NCI-H2081 treated with DMSO at 0.1 percent for 48 hours (cell line): Measurements from ENCODE around the gene HNRNPR.

Experiments
- DNase-seq: peaks from one replicate; lab custom pipeline; 2025; lab: John Stamatoyannopoulos, UW

Gene HNRNPR

GRCh38 chr1:23368562-23369334 lies 24.7 kb upstream of the HNRNPR start:
- DNase-seq = peak; percentile 51

- peak; percentile 98 for DNase-seq
Measured at GRCh38 chr1:23367791-23368561, 23.9 kb upstream of the HNRNPR start.

- DNase-seq = no peak
Measured at GRCh38 chr1:23367451-23367790, 23.3 kb upstream of the HNRNPR start.

- no peak for DNase-seq
Measured at GRCh38 chr1:23366598-23366997, 22.5 kb upstream of the HNRNPR start.

GRCh38 chr1:23366146-23366545 lies 22.1 kb upstream of the HNRNPR start:
- no peak for DNase-seq

- DNase-seq = no peak
Measured at GRCh38 chr1:23362218-23362713, 18.2 kb upstream of the HNRNPR start.

GRCh38 chr1:23358310-23358875 lies 14.3 kb upstream of the HNRNPR start:
- DNase-seq = no peak

- DNase-seq = no peak
Measured at GRCh38 chr1:23357138-23357908, 13.2 kb upstream of the HNRNPR start.

GRCh38 chr1:23356471-23357137 lies 12.5 kb upstream of the HNRNPR start:
- DNase-seq = no peak

- DNase-seq = no peak
Measured at GRCh38 chr1:23354245-23354644, 10.2 kb upstream of the HNRNPR start.

- no peak for DNase-seq
Measured at GRCh38 chr1:23352096-23352695, 8.1 kb upstream of the HNRNPR start.

GRCh38 chr1:23345920-23346319 lies 1.8 kb upstream of the HNRNPR start:
- DNase-seq = no peak

- DNase-seq = no peak
Measured at GRCh38 chr1:23344987-23345472, 946 bp upstream of the HNRNPR start.

GRCh38 chr1:23343221-23344110 lies 618 bp downstream of the HNRNPR start:
- no peak for DNase-seq

GRCh38 chr1:23341931-23342692 lies 2.0 kb downstream of the HNRNPR start:
- no peak for DNase-seq

- DNase-seq = no peak
Measured at GRCh38 chr1:23339632-23340031, 4.5 kb downstream of the HNRNPR start.

GRCh38 chr1:23337869-23338268 lies 6.2 kb downstream of the HNRNPR start:
- no peak for DNase-seq

- no peak for DNase-seq
Measured at GRCh38 chr1:23331713-23332112, 12.4 kb downstream of the HNRNPR start.

GRCh38 chr1:23330846-23331245 lies 13.2 kb downstream of the HNRNPR start:
- no peak for DNase-seq
